HUES64 (cell line): ENCODE results near the gene HPN.

ENCODE experiments used
- H3K27ac ChIP-seq: 2 replicates; pipeline ENCODE4 v1.7.0; 2013; ENCODE audit warnings: low read depth, low read length, inconsistent platforms
- H3K27me3 ChIP-seq: 2 replicates; pipeline ENCODE4 v1.6.1; 2013; ENCODE audit warnings: mild to moderate bottlenecking, low read length; ENCODE audit not compliant: insufficient read depth
- H3K36me3 ChIP-seq: 2 replicates; pipeline ENCODE4 v1.6.1; 2013; ENCODE audit warnings: mild to moderate bottlenecking, low read length; ENCODE audit not compliant: insufficient read depth
- H3K4me1 ChIP-seq: 2 replicates; pipeline ENCODE4 v1.6.1; 2013; ENCODE audit warnings: mild to moderate bottlenecking, low read length, moderate library complexity; ENCODE audit not compliant: insufficient read depth
- H3K4me3 ChIP-seq: 2 replicates; pipeline ENCODE4 v1.5.1; 2013; ENCODE audit warnings: mild to moderate bottlenecking, low read length, moderate library complexity
- H3K9ac ChIP-seq: 2 replicates; pipeline ENCODE4 v1.6.1; 2013; ENCODE audit warnings: mild to moderate bottlenecking, low read depth, low read length
- H3K9me3 ChIP-seq: 2 replicates; pipeline ENCODE4 v1.6.1; 2013; ENCODE audit warnings: low read depth, low read length; ENCODE audit not compliant: insufficient read depth
- WGBS: fragments of 150-250, 120-280 bp; methylation state at CpG from one replicate; pipeline ENCODE4 v1.1.7; 2013; ENCODE audit warnings: missing lambda C conversion rate; 5-methylcytosine and 5-hydroxymethylcytosine counted together

Gene HPN

DNA sequence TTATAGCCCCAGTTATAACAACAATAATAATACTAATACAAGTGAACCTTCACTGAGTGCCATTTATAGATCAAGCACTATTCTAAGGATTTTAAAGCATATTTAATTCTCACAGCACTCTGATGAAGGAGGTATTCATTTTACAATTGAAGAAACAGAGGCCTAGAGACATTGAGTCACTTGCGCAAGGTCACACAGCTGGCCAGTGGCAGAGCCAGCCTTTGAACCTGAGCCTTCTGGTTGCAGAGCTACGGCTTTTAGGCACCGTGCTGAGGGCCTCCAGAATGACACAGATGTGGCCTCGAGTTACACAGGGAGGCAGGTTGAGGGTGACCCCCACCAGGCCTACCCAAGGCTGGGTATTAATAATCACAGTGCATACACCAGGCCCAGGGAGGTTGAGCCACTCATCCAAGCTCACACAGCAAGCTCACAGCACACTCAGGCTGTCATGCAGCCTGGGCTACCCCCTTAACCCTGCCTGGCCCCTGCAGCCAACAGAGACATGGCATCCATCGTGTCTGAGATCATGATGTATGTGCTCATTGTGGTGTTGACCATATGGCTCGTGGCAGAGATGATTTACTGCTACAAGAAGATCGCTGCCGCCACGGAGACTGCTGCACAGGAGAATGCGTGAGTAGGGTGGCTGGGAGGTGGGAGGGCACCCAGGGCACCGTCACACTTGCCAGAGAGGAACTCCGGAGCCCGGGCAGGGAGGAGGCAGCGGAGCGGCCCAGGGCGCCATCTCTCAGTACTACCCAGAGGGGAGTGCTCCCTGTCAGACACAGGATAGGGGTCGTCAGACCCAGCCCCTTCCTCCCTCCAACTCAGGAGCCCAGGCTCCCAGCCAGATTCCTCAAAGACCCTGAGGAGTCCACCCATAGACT is 2.7 kb upstream of the HPN start:
- WGBS: 85% methylated on average over 17 of the region's 17 CpGs
- H3K9me3 ChIP-seq: no peaks in the 10 kb centered on the region
- H3K27ac ChIP-seq: no peak overlapping the region
- no peak overlapping the region for H3K4me3 ChIP-seq
- H3K4me1 ChIP-seq: peaks cover 15% of the 10 kb centered on the region
- H3K9ac ChIP-seq: no peak overlapping the region
- no peaks in the 10 kb centered on the region for H3K27me3 ChIP-seq
- no peaks in the 10 kb centered on the region; the same call in 1 of the 2 replicates for H3K36me3 ChIP-seq

DNA sequence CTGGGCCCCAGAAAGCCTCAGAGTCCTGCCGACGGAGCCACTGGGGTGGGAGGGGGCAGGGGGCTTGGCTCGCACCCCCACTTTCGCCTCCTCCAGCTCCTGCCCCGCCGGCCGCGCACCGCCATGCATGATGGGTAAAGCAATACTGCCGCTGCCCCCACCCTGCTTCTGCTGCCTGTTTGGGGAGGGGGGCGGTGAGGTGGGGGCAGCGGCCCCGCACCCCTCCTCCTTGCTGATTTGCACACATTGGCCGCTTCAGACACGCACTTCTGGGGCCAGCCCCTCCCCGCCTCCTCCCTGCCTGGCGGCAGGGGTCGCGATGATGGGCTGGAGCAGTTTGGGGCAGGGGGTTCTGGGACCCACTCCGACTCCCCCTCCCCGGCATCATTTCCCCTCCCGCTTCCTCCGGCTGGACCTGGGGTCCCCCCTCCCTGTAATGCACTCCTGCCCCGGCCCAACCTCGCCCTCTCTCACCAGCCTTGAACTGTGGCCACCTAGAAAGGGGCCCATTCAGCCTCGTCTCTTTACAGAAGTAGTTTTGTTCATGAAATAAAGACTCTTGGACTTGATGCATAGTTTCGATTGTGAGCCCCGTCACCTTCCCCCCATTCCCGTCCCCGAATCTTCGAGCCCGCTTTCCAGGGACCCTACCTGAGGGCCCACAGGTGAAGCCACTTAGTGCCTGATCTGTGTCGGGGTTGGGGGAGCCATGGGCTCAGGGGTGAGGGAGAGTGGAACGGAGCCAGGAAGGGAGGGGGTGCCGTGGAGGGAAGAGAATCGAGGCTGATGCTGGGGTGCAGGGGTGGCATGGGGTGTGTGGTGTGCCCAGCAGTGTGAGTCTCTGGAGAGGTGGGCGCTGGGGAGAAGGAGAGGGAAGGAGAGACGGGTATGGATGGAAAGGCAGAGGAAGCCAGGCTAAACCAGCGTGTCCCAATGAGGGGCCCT is 1.4 kb upstream of the HPN start:
- Histone ChIP-seq H3K9ac (no peak overlapping the region; the same call in 1 of the 2 replicates), H3K4me3 (no peak overlapping the region), H3K27me3 (no peaks in the 10 kb centered on the region), H3K36me3 (no peaks in the 10 kb centered on the region), H3K27ac (no peak overlapping the region; the same call in 1 of the 2 replicates), H3K9me3 (no peaks in the 10 kb centered on the region), H3K4me1 (peaks cover 15% of the 10 kb centered on the region)
- WGBS: 94% methylated on average over 39 of the region's 39 CpGs

DNA sequence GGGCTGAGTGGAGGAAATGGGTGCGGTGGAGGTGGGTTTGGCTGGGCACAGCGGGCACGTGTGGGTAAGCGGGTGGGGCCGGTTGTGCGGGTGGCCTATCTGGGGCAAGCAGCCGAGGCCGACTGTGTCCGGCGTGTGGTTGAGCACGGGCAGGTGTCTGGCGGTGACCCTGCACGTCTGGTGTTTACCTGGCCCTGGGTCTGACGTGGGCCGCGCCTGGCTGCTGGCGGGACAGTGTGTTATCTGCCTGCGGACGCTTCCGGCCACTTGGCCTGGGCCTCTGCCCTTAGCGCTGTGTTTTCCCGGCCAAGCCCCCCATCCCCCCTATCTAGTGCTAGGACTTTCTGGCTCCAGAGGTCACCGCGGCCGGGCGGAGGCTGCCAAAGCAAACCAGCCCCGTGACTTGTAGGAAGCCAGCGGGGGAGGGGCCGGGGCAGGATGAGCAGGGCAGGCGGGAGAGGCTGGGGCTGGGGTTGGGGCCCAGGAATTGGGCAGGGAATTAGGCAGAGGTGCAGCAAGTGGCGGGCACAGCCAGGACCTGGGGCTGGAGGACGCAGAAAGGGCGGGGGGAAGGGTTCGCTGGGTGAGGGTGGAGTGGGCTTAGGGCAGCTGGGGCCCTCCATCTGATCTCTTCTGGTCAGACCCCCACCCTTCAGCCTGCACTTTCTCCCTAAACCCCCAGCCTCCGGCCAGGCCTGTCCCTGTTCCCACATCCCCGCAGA is 534 bp upstream of the HPN start:
- Histone ChIP-seq H3K27ac (peak overlapping the region; percentile 71), H3K36me3 (no peaks in the 10 kb centered on the region), H3K4me3 (peak overlapping the region; percentile 57), H3K4me1 (peaks cover 15% of the 10 kb centered on the region), H3K9ac (peak overlapping the region; percentile 67), H3K27me3 (no peaks in the 10 kb centered on the region), H3K9me3 (no peaks in the 10 kb centered on the region)
- 30% methylated on average over 35 of the region's 36 CpGs for WGBS

DNA sequence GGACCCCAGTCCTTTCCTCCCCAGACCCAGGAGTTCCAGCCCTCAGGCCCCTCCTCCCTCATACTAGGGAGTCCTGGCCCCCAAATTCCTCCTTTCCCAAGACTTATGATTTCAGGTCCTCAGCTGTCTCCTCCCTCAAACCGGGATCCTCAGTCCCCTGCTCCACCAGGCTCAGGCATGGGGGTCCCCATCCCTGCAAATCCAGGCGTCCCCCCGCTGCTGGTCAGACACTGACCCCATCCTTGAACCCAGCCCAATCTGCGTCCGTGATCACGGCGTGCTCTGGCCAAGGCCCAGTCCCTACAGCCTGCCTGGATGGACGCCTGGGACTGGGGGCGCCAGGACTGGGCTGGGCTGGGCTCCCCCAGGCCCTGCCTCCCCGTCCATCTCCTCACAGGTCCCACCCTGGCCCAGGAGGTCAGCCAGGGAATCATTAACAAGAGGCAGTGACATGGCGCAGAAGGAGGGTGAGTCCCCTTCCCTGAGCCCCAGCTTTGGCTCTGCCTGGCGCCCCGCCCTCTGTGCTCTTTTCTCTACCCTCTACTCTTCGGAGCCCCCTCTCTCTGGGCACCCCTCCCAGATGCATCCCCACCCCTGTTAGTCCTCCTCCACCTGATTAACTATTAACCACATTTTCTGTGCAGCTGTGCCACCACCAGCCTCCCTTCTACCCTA is 672 bp downstream of the HPN start:
- H3K4me3 ChIP-seq: peak overlapping the region; percentile 58
- no peak overlapping the region; the same call in 1 of the 2 replicates for H3K27ac ChIP-seq
- peaks cover 15% of the 10 kb centered on the region for H3K4me1 ChIP-seq
- H3K27me3 ChIP-seq: no peaks in the 10 kb centered on the region
- no peaks in the 10 kb centered on the region for H3K9me3 ChIP-seq
- H3K9ac ChIP-seq: peak overlapping the region; percentile 74
- no peaks in the 10 kb centered on the region for H3K36me3 ChIP-seq
- whole genome bisulfite sequencing: 87% methylated on average over 14 of the region's 14 CpGs

DNA sequence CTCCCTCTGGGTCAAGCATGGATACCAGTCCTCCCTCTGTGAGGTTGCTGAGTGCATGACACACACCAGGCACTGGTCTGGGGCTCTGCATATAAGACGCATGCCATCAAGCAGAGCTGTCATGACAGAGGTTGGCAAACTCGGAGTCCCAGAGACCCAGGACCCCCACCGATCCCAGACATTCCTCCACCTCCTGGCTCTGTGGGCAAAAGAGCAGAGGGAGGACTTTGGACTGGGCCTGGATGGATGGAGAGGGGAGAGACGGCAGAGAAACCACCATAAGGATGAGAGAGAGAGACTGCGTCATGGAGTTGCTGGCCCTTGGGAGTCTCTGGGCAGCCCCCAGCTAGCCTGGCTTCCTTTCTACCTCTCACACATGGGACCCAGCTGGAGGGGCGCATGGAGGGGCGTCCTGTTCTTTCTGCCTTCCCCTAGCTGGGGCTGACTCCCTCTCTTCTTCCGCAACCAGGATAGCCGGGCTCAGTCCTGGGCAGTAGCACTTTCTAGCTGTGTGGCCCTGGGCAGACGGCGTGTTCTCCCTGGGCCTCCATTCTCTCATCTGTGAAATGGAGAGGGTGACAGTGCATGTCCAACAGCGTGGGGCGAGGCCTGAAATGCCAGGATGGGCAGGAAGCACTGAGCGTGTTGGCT is 1.6 kb downstream of the HPN start:
- Histone ChIP-seq H3K9me3 (no peaks in the 10 kb centered on the region), H3K9ac (no peak overlapping the region), H3K4me1 (peaks cover 15% of the 10 kb centered on the region)

DNA sequence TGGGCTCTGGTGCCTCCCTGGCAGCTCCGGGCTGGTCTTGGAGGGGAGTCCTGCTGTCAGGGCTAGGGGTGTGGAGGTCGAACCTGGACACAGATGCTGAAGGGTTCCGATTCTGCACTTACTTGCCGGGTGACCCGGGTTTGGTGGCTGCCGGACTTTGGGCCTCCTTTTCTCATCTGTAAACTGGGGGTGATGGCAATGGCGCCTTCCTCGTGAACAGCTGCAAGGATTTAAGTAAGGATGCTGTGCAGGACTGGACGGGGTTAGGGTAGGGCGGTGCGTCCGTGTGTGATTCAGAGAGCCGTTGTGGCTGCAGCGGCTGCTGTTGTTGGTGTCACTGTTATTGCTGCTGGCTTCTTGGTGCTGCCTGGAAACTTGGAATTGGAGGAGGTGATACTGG is 2.4 kb downstream of the HPN start:
- no peaks in the 10 kb centered on the region for H3K36me3 ChIP-seq
- H3K27me3 ChIP-seq: no peaks in the 10 kb centered on the region
- H3K4me3 ChIP-seq: no peak overlapping the region
- 89% methylated on average over 14 of the region's 14 CpGs for WGBS
- H3K4me1 ChIP-seq: peaks cover 15% of the 10 kb centered on the region
- no peaks in the 10 kb centered on the region for H3K9me3 ChIP-seq
- no peak overlapping the region for H3K9ac ChIP-seq
- H3K27ac ChIP-seq: no peak overlapping the region

More for the DNA sequence above, 1.6 kb downstream of the HPN start:
- WGBS: 88% methylated on average over 14 of the region's 14 CpGs
- no peak overlapping the region for H3K27ac ChIP-seq
- no peak overlapping the region for H3K4me3 ChIP-seq
- H3K36me3 ChIP-seq: no peaks in the 10 kb centered on the region
- H3K27me3 ChIP-seq: no peaks in the 10 kb centered on the region

DNA sequence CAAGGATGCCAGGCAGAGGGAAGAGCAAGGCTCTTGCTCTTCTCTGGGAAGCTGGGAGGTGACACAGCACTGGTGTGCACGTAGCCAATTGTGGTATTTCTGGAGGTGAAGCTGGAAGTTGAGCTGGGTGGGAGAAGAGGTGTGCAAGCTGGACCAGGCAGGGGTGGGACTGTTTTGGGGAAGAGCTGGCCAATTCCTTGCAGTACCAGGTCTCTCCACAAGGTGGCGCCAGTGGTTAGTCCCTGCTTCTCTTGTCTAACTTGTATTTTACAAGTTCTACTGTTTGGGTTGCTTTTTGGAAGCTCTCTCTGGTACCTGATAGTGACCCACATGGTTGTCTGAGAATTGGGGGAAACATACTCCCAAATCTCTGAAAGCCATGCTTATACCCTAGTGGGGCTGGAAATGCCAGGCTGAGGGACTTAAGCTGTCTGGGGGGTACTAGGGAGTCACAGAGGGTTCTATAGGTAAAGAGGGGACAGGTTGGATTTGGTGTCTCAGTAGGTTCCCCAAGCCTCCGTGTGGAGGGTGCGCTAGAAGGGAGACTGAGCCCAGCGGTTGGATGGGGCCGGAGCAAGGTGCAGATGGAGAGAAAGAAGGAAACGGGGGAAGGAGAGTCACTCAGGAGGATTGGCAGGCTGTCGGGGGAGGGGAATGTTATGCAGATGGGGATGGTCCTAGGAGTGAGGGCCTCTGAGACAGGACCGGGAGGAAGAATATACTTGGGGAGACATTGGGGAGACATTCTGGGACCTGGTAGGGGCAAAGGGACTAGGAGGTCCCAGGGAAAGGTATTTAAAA is 3.0 kb downstream of the HPN start:
- Histone ChIP-seq H3K4me3 (no peak overlapping the region), H3K27ac (no peak overlapping the region), H3K36me3 (no peaks in the 10 kb centered on the region), H3K27me3 (no peaks in the 10 kb centered on the region), H3K9ac (no peak overlapping the region), H3K4me1 (peaks cover 15% of the 10 kb centered on the region), H3K9me3 (no peaks in the 10 kb centered on the region)
- WGBS: 59% methylated on average over 9 of the region's 9 CpGs

DNA sequence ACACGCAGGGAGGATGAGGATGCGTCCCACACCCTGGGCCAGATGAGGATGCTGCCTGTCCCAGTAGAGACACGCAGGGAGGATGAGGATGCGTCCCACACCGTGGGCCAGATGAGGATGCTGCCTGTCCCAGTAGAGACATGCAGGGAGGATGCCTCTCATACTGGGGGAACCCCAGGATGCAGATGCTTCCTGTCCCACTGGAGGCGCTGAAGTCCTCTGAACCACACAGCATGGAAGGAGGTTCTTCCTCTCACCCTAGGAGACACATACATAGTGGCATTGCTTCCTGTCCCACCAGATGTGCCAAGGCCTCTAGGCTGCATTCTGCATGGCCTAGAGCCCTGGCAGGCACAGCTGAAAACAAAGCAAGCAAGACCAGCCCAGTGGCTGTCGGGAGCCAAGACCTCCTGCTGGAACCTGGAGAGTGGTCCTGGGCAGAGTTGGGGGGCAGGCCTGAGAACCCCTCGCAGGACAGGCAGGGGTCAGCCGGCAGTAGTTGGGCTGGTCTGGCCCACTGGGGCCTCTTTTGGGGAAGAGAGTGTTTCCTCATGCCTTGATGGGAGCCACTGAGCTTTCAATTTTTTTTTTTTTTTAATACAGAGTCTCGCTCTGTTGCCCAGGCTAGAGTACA is 4.3 kb downstream of the HPN start:
- peaks cover 8% of the 10 kb centered on the region for H3K4me1 ChIP-seq
- 74% methylated on average over 10 of the region's 10 CpGs for WGBS
- no peak overlapping the region for H3K9ac ChIP-seq
- no peaks in the 10 kb centered on the region for H3K9me3 ChIP-seq
- H3K36me3 ChIP-seq: peaks cover 4% of the 10 kb centered on the region; the same call in 1 of the 2 replicates
- H3K27me3 ChIP-seq: no peaks in the 10 kb centered on the region
- no peak overlapping the region for H3K4me3 ChIP-seq
- H3K27ac ChIP-seq: no peak overlapping the region

DNA sequence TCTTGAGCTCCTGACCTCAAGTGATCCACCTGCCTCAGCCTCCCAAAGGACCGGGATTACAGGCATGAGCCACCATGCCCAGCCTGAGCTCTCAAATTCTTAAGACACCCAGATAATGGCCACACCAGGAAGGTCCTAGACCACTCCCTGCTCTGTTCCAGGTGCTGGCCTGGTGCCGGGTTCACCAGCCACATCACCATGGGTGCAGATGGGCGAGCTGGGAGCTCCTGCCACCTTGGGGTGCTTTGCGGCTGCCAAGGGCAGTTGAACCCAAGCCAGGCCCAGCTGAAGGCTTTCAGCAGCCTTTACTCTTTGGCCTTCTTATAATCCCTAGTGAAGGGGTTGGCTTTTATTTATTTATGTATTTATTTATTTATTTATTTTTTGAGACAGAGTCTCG is 4.9 kb downstream of the HPN start:
- 94% methylated on average over 5 of the region's 5 CpGs for WGBS
- Histone ChIP-seq H3K9me3 (no peaks in the 10 kb centered on the region), H3K27me3 (no peaks in the 10 kb centered on the region), H3K4me1 (peaks cover 6% of the 10 kb centered on the region; the same call in 1 of the 2 replicates), H3K36me3 (peaks cover 4% of the 10 kb centered on the region; the same call in 1 of the 2 replicates), H3K9ac (no peak overlapping the region), H3K27ac (no peak overlapping the region), H3K4me3 (no peak overlapping the region)
